H9 (cell line): ENCODE measurements around the gene ZNF423. TPM values are rescaled to one million over a fixed set of nuclear protein-coding genes. Genes with fewer than 3 reads are reported as not detected.

Experiments
- DNase-seq: peaks from one replicate; pipeline ENCODE4 v3.0.0-alpha.2; 2017
- H2AFZ ChIP-seq: one replicate; pipeline ENCODE4 v1.6.1; 2013; ENCODE audit warnings: mild to moderate bottlenecking, low read length, control low read depth, moderate library complexity
- H2AK5ac ChIP-seq: 2 replicates; pipeline ENCODE4 v1.6.1; 2013; ENCODE audit warnings: low read length, control low read depth, mixed read lengths; ENCODE audit not compliant: insufficient read length
- H2BK120ac ChIP-seq: one replicate; pipeline ENCODE4 v1.6.1; 2013; ENCODE audit warnings: low read depth, mild to moderate bottlenecking, low read length, control low read depth, inconsistent platforms; ENCODE audit not compliant: poor library complexity, severe bottlenecking
- H2BK12ac ChIP-seq: 2 replicates; pipeline ENCODE4 v1.6.1; 2013; ENCODE audit warnings: low read length, control low read depth, mixed read lengths, low read depth; ENCODE audit not compliant: insufficient read length
- H2BK15ac ChIP-seq: 2 replicates; pipeline ENCODE4 v1.6.1; 2013; ENCODE audit warnings: low read depth, low read length, control low read depth
- H2BK20ac ChIP-seq: one replicate; pipeline ENCODE4 v1.6.1; 2013; ENCODE audit warnings: low read depth, mild to moderate bottlenecking, low read length, control low read depth, inconsistent platforms; ENCODE audit not compliant: poor library complexity, severe bottlenecking
- H2BK5ac ChIP-seq: 2 replicates; pipeline ENCODE4 v1.6.1; 2013; ENCODE audit warnings: low read length, control low read depth, mixed read lengths; ENCODE audit not compliant: insufficient read length
- H3K14ac ChIP-seq: 2 replicates; pipeline ENCODE4 v1.6.1; 2013; ENCODE audit warnings: low read length, control low read depth; ENCODE audit not compliant: insufficient read depth
- H3K18ac ChIP-seq: 2 replicates; pipeline ENCODE4 v1.6.1; 2013; ENCODE audit warnings: low read depth, mild to moderate bottlenecking, mixed read lengths, low read length, control low read depth; ENCODE audit not compliant: insufficient read length
- H3K23ac ChIP-seq: 2 replicates; pipeline ENCODE4 v1.6.1; 2013; ENCODE audit warnings: low read length, control low read depth, mixed read lengths, low read depth; ENCODE audit not compliant: insufficient read length
- H3K23me2 ChIP-seq: 2 replicates; pipeline ENCODE4 v1.6.1; 2013; ENCODE audit warnings: low read depth, mild to moderate bottlenecking, mixed read lengths, low read length, control low read depth; ENCODE audit not compliant: insufficient read length, poor library complexity, severe bottlenecking
- H3K27ac ChIP-seq: 2 replicates; pipeline ENCODE4 v1.5.1; 2013; ENCODE audit warnings: low read length, control low read depth, mixed read lengths, low read depth; ENCODE audit not compliant: insufficient read length
- H3K27me3 ChIP-seq: 2 replicates; pipeline ENCODE4 v1.6.1; 2013; ENCODE audit warnings: low read length, control low read depth, inconsistent platforms; ENCODE audit not compliant: insufficient read depth
- H3K4ac ChIP-seq: 2 replicates; pipeline ENCODE4 v1.6.1; 2013; ENCODE audit warnings: low read depth, mild to moderate bottlenecking, control low read depth, inconsistent platforms, low read length, moderate library complexity
- H3K4me1 ChIP-seq: 2 replicates; pipeline ENCODE4 v1.6.1; 2013; ENCODE audit warnings: low read length, control low read depth, inconsistent platforms; ENCODE audit not compliant: insufficient read depth
- H3K4me2 ChIP-seq: 2 replicates; pipeline ENCODE4 v1.6.1; 2013; ENCODE audit warnings: low read length, control low read depth, mixed read lengths; ENCODE audit not compliant: insufficient read length, insufficient read depth
- H3K56ac ChIP-seq: 2 replicates; pipeline ENCODE4 v1.6.1; 2013; ENCODE audit warnings: low read depth, mild to moderate bottlenecking, mixed read lengths, low read length, control low read depth; ENCODE audit not compliant: insufficient read length
- H3K79me1 ChIP-seq: 2 replicates; pipeline ENCODE4 v1.6.1; 2013; ENCODE audit warnings: low read depth, mild to moderate bottlenecking, moderate library complexity, low read length, control low read depth, inconsistent platforms; ENCODE audit not compliant: insufficient read depth, poor library complexity, severe bottlenecking
- H3K79me2 ChIP-seq: 2 replicates; pipeline ENCODE4 v1.6.1; 2013; ENCODE audit warnings: low read length, control low read depth, inconsistent platforms; ENCODE audit not compliant: insufficient read depth
- H3K9ac ChIP-seq: 2 replicates; pipeline ENCODE4 v1.6.1; 2013; ENCODE audit warnings: low read length, control low read depth, mixed read lengths; ENCODE audit not compliant: insufficient read length; ENCODE audit errors: extremely low read depth
- H3K9me3 ChIP-seq: one replicate; pipeline ENCODE4 v1.6.1; 2013; ENCODE audit warnings: low read depth, low read length, inconsistent platforms; ENCODE audit not compliant: control insufficient read depth
- H3T11ph ChIP-seq: one replicate; pipeline ENCODE4 v1.6.1; 2013; ENCODE audit warnings: mild to moderate bottlenecking, low read length, control low read depth, inconsistent platforms
- H4K20me1 ChIP-seq: one replicate; pipeline ENCODE4 v1.6.1; 2013; ENCODE audit not compliant: control insufficient read depth, insufficient read length, insufficient read depth
- H4K5ac ChIP-seq: 2 replicates; pipeline ENCODE4 v1.6.1; 2013; ENCODE audit warnings: low read depth, mild to moderate bottlenecking, mixed read lengths, low read length, control low read depth; ENCODE audit not compliant: insufficient read length
- H4K8ac ChIP-seq: replicated peaks from 2 replicates; pipeline ENCODE4 v1.6.1; 2013; ENCODE audit warnings: low read length, control low read depth, mixed read lengths, low read depth; ENCODE audit not compliant: insufficient read length
- H4K91ac ChIP-seq: 2 replicates; pipeline ENCODE4 v1.6.1; 2013; ENCODE audit warnings: low read depth, mild to moderate bottlenecking, moderate library complexity, mixed read lengths, low read length, control low read depth; ENCODE audit not compliant: insufficient read length
- H3K27ac Mint-ChIP-seq, 3 experiments: 2 replicates in 2 of 3; 3 replicates in 1 of 3; pipeline ENCODE4 v1.8.0; 2020 to 2021; ENCODE audit warnings: mixed read lengths in 3 of 3, mild to moderate bottlenecking in 1 of 3, moderate library complexity in 1 of 3
- H3K27me3 Mint-ChIP-seq: 2 replicates; pipeline ENCODE4 v1.8.0; 2021; ENCODE audit warnings: low read depth, mild to moderate bottlenecking, moderate library complexity, mixed read lengths
- H3K36me3 Mint-ChIP-seq, 3 experiments: 2 replicates in 2 of 3; 3 replicates in 1 of 3; pipeline ENCODE4 v1.8.0; 2020 to 2021; ENCODE audit warnings: low read depth in 3 of 3, mixed read lengths in 3 of 3; ENCODE audit not compliant: insufficient read depth in 1 of 3
- H3K4me1 Mint-ChIP-seq, 2 experiments: 2 replicates each; pipeline ENCODE4 v1.8.0; 2020; ENCODE audit warnings: mixed read lengths in 2 of 2
- H3K4me3 Mint-ChIP-seq, 2 experiments: 2 replicates in 1 of 2; 3 replicates in 1 of 2; pipeline ENCODE4 v1.8.0; 2020 to 2021; ENCODE audit warnings: mild to moderate bottlenecking in 2 of 2, mixed read lengths in 2 of 2, moderate library complexity in 1 of 2
- H3K9me3 Mint-ChIP-seq, 2 experiments: 2 replicates in 1 of 2; 3 replicates in 1 of 2; pipeline ENCODE4 v1.8.0; 2020; ENCODE audit warnings: mild to moderate bottlenecking in 2 of 2, mixed read lengths in 2 of 2, moderate library complexity in 1 of 2
- CTCF ChIP-seq: fragments of 200-600 bp; sonication (generic); conservative IDR thresholded peaks from 3 replicates; pipeline ENCODE4 v1.8.0; 2021; ENCODE audit warnings: antibody characterized with exemption, mild to moderate bottlenecking
- WGBS: extraction: QIAGEN DNeasy Blood & Tissue Kit; methylation state at CpG from one replicate; pipeline ENCODE4 v1.1.7; 2013; ENCODE audit warnings: missing lambda C conversion rate, low lambda C conversion rate, mixed read lengths; ENCODE audit not compliant: insufficient read length; ENCODE audit errors: extremely low coverage; 5-methylcytosine and 5-hydroxymethylcytosine counted together
- total RNA-seq: library from RNA; stranded (reverse); gene quantifications from 2 replicates; pipeline ENCODE4 v1.2.1, GENCODE V29; 2021

The ZNF423 gene
- total RNA-seq, 1 experiment from 2014 or later = 51.5 TPM

- Histone ChIP-seq H2BK15ac (no peak overlapping the region), H3T11ph (no peak overlapping the region), H2BK12ac (no peak overlapping the region), H3K27ac (no peak overlapping the region), H2BK120ac (no peak overlapping the region), H3K79me1 (no peaks in the 10 kb centered on the region), H3K23me2 (no peaks in the 10 kb centered on the region), H3K14ac (no peak overlapping the region; the same call in 1 of the 2 replicates), H3K9me3 (no peaks in the 10 kb centered on the region), H4K5ac (no peak overlapping the region), H2AFZ (no peak overlapping the region), H3K4ac (no peak overlapping the region), H3K4me2 (no peak overlapping the region), H2BK20ac (no peak overlapping the region), H3K27me3 (no peaks in the 10 kb centered on the region), H3K79me2 (no peaks in the 10 kb centered on the region), H2BK5ac (no peak overlapping the region), H4K8ac (no peak overlapping the region), H4K20me1 (no peaks in the 10 kb centered on the region), H3K23ac (no peak overlapping the region), H4K91ac (no peak overlapping the region), H3K18ac (no peak overlapping the region), H3K4me1 (no peaks in the 10 kb centered on the region), H3K9ac (no peak overlapping the region), H3K56ac (no peak overlapping the region), H2AK5ac (no peak overlapping the region)
- DNase-seq = no peak
- Mint-ChIP-seq H3K27me3 (peaks cover 2% of the 10 kb centered on the region; the same call in 1 of the 2 replicates), H3K4me1 (peaks cover 14 to 19% of the 10 kb centered on the region in 2 experiments), H3K9me3 (no peaks in the 10 kb centered on the region; a peak in 1 of 5 replicates), H3K4me3 (no peak overlapping the region), H3K36me3 (peaks cover 0 to 4% (median 1%) of the 10 kb centered on the region in 3 experiments; a peak in 2 of 7 replicates), H3K27ac (0 out of 7 replicates have a peak overlapping the region, but pooled peaks of 1 of the 3 experiments have one; percentile 35)
- no peak for TF ChIP-seq CTCF
- WGBS = no CpG with 5 or more reads among the region's 8 CpGs
Observed at GRCh38 chr16:49490321-49490705, 365.6 kb downstream of the ZNF423 start.
